ENCODE results near the gene SYT1. TPM values are rescaled to one million over a fixed set of nuclear protein-coding genes. Genes with fewer than 3 reads are reported as not detected.

SYT1 gene
- total RNA-seq, 2 donors from 2014 or later = 6.1 to 11.5 TPM

- TF ChIP-seq POLR2AphosphoS5 (IDR thresholded peaks at IDR 0.05) (peak; percentile 19), CTCF (IDR thresholded peaks at IDR 0.05) (no peak), POLR2A (IDR thresholded peaks at IDR 0.05) (no peak)
- Histone ChIP-seq H3K27me3 (replicated peaks; ENCODE audit: insufficient read depth) (no peaks in the 10 kb centered on the region), H3K4me3 (no peak overlapping the region), H3K4me1 (replicated peaks) (no peaks in the 10 kb centered on the region), H3K36me3 (no peaks in the 10 kb centered on the region), H3K27ac (no peak overlapping the region), H3K9me3 (no peaks in the 10 kb centered on the region)
- intact Hi-C loops (cut with DNase I) = no loop called here
- DNase-seq (ENCODE audit: low spot score) = peak; percentile 35
- WGBS = 19% methylated on average over 3 of the region's 3 CpGs
These were observed 502.5 kb downstream of the SYT1 start for GRCh38 chr12:79367032-79367589.

- Histone ChIP-seq H3K4me3 (no peak overlapping the region), H3K27ac (no peak overlapping the region), H3K9me3 (no peaks in the 10 kb centered on the region), H3K27me3 (replicated peaks; ENCODE audit: insufficient read depth) (no peaks in the 10 kb centered on the region), H3K36me3 (no peaks in the 10 kb centered on the region), H3K4me1 (replicated peaks) (no peaks in the 10 kb centered on the region)
- TF ChIP-seq POLR2AphosphoS5 (IDR thresholded peaks at IDR 0.05) (no peak), CTCF (IDR thresholded peaks at IDR 0.05) (no peak), POLR2A (IDR thresholded peaks at IDR 0.05) (no peak)
- no peak for DNase-seq (ENCODE audit: low spot score)
- 65% methylated on average over 2 of the region's 2 CpGs for WGBS
- intact Hi-C loops (cut with DNase I) = no loop called here
These were observed 505.4 kb downstream of the SYT1 start for GRCh38 chr12:79370021-79370420.

- TF ChIP-seq POLR2A (IDR thresholded peaks at IDR 0.05) (no peak), POLR2AphosphoS5 (IDR thresholded peaks at IDR 0.05) (no peak), CTCF (IDR thresholded peaks at IDR 0.05) (no peak)
- H3K27ac ChIP-seq = no peak overlapping the region
- H3K27me3 ChIP-seq (replicated peaks; ENCODE audit: insufficient read depth) = no peaks in the 10 kb centered on the region
- 79% methylated on average over 2 of the region's 2 CpGs for WGBS
- H3K4me1 ChIP-seq (replicated peaks) = no peaks in the 10 kb centered on the region
- no peak for DNase-seq (ENCODE audit: low spot score)
- no peaks in the 10 kb centered on the region for H3K36me3 ChIP-seq
- H3K9me3 ChIP-seq = no peaks in the 10 kb centered on the region
- intact Hi-C loops (cut with DNase I) = no loop called here
- H3K4me3 ChIP-seq = no peak overlapping the region
These were observed 506.7 kb downstream of the SYT1 start for GRCh38 chr12:79371226-79371625.

GRCh38 chr12:79373896-79374499 lies 509.4 kb downstream of the SYT1 start:
- H3K4me3 ChIP-seq = no peak overlapping the region
- no peaks in the 10 kb centered on the region for H3K4me1 ChIP-seq (replicated peaks)
- 61% methylated on average over 5 of the region's 5 CpGs for WGBS
- H3K9me3 ChIP-seq = no peaks in the 10 kb centered on the region
- H3K36me3 ChIP-seq = no peaks in the 10 kb centered on the region
- intact Hi-C loops (cut with DNase I) = no loop called here
- TF ChIP-seq POLR2AphosphoS5 (IDR thresholded peaks at IDR 0.05) = no peak
- peak in 3 of 4 experiments; percentile 41 to 50 (median 48) for TF ChIP-seq CTCF (IDR thresholded peaks at IDR 0.05)
- no peak for TF ChIP-seq POLR2A (IDR thresholded peaks at IDR 0.05)
- DNase-seq (ENCODE audit: low spot score) = no peak
- no peaks in the 10 kb centered on the region for H3K27me3 ChIP-seq (replicated peaks; ENCODE audit: insufficient read depth)
- H3K27ac ChIP-seq = no peak overlapping the region

- H3K4me1 ChIP-seq (replicated peaks) = no peaks in the 10 kb centered on the region
- no peak for TF ChIP-seq CTCF (IDR thresholded peaks at IDR 0.05)
- no peak for TF ChIP-seq POLR2AphosphoS5 (IDR thresholded peaks at IDR 0.05)
- no peak for TF ChIP-seq POLR2A (IDR thresholded peaks at IDR 0.05)
- DNase-seq (ENCODE audit: low spot score) = no peak
- no peak overlapping the region for H3K27ac ChIP-seq
- H3K9me3 ChIP-seq = no peaks in the 10 kb centered on the region
- no peak overlapping the region for H3K4me3 ChIP-seq
- intact Hi-C loops (cut with DNase I) = no loop called here
- no peaks in the 10 kb centered on the region for H3K27me3 ChIP-seq (replicated peaks; ENCODE audit: insufficient read depth)
- no peaks in the 10 kb centered on the region for H3K36me3 ChIP-seq
- 64% methylated on average over 1 of the region's 1 CpG for WGBS
These were observed 510.0 kb downstream of the SYT1 start for GRCh38 chr12:79374545-79374944.

Measured in prostate gland (tissue), 2 donors.